ENCODE results near the gene FCHO1.
"Not testable (repeated sequence)": the region's sequence is repeated elsewhere in the genome, so short reads cannot be mapped to it uniquely, and the experiment has no call there.

The FCHO1 gene

DNA sequence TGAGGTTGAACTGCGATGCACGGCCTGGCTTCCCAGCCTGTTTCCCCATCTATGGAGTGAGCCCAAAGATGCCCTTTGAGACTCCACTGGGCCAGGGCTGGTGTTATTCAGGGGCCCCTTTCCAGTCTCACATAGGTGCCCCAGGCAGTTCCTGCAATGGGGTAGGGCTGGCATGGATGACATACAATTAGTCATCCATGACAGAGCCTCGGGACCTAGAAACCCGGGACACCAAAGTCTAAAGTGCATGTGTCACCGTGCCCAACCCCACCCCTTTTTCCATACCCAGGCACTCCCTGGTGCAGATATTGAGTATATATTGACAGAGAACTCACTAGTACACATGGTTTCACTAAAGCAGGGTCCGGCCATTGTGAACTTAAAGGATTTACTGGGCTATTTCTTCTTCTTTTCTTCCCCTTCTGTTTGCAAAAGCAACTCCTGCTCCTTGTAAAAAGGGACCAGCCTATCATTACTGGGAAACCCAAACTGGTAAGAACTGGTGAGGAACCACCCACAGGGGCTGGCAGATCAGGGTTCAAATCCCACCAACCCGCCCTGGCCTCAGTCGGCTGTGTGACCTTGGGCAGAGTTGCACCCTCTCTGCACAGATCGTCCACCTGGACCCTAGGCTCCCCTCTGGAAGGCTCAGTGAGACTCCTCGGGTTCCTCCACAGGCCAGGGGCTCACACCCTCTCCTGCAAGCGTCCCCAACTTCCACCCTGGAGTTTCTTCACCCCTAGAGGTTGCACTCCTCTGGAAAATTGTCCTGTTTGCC is 46.3 kb downstream of the FCHO1 start:
- H3K27ac ChIP-seq, result peak overlapping the region; percentile 73
- DNase-seq (ENCODE audit: low spot score), result peak; percentile 95
- POLR2A ChIA-PET (ENCODE audit: low non-redundant PET), result interaction anchor here (0.5 kb wide), 1 partner anchor 15 kb away, joined by 3 read pairs; no protein-coding TSS in a partner anchor
- TF ChIP-seq, protein P1, sequence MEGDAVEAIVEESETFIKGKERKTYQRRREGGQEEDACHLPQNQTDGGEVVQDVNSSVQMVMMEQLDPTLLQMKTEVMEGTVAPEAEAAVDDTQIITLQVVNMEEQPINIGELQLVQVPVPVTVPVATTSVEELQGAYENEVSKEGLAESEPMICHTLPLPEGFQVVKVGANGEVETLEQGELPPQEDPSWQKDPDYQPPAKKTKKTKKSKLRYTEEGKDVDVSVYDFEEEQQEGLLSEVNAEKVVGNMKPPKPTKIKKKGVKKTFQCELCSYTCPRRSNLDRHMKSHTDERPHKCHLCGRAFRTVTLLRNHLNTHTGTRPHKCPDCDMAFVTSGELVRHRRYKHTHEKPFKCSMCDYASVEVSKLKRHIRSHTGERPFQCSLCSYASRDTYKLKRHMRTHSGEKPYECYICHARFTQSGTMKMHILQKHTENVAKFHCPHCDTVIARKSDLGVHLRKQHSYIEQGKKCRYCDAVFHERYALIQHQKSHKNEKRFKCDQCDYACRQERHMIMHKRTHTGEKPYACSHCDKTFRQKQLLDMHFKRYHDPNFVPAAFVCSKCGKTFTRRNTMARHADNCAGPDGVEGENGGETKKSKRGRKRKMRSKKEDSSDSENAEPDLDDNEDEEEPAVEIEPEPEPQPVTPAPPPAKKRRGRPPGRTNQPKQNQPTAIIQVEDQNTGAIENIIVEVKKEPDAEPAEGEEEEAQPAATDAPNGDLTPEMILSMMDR (conservative IDR thresholded peaks at IDR 0.05; ENCODE audit: low read depth), result no peak
- CTCF ChIA-PET, result no interaction called here

DNA sequence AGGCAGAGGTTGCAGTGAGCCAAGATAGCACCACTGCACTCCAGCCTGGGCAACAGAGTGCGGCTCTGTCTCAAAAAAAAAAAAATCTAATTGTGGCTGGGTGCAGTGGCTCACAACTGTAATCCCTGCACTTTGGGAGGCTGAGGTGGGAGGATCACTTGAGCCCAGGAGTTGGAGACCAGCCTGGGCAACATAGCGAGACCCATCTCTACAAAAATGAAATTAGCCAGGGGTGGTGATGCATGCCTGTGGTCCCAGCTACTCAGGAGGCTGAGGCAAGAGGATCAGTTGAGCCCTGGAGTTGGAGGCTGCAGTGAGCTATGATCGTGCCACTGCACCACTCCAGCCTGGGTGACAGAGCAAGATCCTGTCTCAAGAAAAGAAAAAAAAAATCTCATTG is 47.3 kb downstream of the FCHO1 start:
- peak overlapping the region; percentile 73; the same call in 1 of the 2 replicates for H3K27ac ChIP-seq
- DNase-seq (ENCODE audit: low spot score); POLR2A ChIA-PET (ENCODE audit: low non-redundant PET): not testable (repeated sequence)
- CTCF ChIA-PET, result interaction anchor here (0.7 kb wide), 1 partner anchor 746 kb away, joined by 4 read pairs; no protein-coding TSS in a partner anchor

DNA sequence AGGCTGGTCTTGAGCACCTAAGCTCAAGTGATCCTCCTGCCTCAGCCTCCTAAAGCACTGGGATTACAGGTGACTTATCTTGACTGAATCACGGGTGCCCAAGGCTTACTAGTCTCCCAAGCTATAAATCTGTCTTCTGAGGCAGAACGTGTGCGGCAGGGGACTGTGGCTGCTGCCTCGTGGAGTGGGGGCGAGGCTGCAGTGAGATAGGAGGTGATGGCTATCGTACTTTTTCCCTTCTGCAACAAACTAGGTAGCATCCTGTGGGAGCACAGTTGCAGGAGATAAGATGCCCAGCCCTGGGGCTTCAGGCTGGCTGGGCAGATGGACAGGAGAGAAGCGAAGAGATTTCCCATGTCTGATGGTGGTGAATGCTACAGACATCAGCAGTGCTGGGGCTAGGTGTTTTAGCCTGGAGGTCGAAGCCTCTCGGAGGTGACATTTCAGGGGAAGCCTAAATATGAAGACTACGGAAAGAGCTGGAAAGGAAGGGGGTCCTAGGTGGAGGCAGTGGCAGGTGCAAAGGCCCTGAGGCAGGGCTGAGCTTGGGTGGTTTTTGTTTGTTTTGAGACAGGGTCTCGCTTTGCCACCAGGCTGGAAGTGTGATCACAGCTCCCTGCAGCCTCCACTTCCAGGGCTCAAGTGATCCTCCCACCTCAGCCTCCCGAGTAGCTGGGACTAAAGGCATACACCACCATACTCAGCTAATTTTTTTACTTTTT is 51.0 kb downstream of the FCHO1 start:
- no peak overlapping the region for H3K27ac ChIP-seq
- TF ChIP-seq, protein P1 (conservative IDR thresholded peaks at IDR 0.05; ENCODE audit: low read depth), result no peak
- ChIA-PET CTCF (no interaction called here), POLR2A (ENCODE audit: low non-redundant PET) (no interaction called here)
- no peak for DNase-seq (ENCODE audit: low spot score)

DNA sequence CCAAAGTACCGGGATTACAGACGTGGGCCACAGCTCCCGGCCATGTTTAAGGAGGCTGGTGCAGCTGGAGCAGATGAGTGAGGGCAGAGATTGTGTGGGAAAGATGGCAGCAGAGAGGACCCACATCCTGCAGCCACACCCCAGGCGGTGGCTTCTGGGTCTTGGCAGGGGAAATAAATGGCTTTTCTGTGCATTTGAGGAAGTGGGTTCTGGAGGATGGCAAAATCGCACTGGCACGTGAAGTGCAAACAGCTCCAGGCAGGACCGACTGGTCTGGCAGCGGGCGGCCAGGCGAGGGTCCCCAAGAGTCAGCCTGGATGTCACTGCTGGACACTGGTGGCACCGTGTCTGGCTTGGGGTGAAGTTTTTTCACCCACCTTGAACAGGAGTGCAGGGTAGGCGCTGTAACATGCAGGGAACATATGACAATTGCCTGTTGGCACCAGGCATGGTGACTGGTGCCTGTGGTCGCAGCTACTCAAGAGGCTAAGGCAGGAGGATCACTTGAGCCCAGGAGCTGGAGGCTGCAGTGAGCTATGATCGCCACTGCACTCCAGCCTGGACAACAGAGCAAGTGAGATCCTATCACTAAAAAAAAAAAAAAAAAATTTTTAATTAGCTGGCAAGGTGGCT is 52.1 kb downstream of the FCHO1 start:
- CTCF ChIA-PET, result interaction anchor here (0.6 to 0.7 kb wide), 2 partner anchors 20 kb away, joined by 3 read pairs; no protein-coding TSS in a partner anchor
- H3K27ac ChIP-seq, result no peak overlapping the region
- no peak for DNase-seq (ENCODE audit: low spot score)
- POLR2A ChIA-PET (ENCODE audit: low non-redundant PET), result no interaction called here
- TF ChIP-seq, protein P1 (conservative IDR thresholded peaks at IDR 0.05; ENCODE audit: low read depth), result no peak

DNA sequence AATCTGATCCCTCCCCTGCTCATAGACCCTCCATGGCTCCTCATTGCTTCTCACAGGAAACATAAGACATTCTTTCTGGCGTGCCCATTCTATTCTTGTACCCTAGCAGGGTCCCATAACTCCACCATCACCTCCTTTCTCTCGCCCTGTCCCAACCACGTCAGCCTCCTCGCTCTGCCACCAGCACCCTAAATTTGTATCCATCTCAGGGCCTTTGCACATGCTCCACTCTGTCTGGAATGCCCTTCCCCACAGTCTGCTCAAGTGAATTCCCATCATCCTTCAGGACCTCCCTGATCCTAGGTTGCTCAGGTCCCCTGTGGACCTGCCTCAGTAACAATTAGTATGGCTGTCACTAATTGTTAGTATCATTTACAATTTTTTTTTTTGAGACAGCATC is 54.1 kb downstream of the FCHO1 start:
- H3K27ac ChIP-seq, result no peak overlapping the region
- no peak for DNase-seq (ENCODE audit: low spot score)
- POLR2A ChIA-PET (ENCODE audit: low non-redundant PET), result no interaction called here
- TF ChIP-seq, protein P1 (conservative IDR thresholded peaks at IDR 0.05; ENCODE audit: low read depth), result no peak
- CTCF ChIA-PET, result interaction anchor here (1.6 kb wide), 1 partner anchor 11 kb away, joined by 5 read pairs; the partner anchor contains the start of gene B3GNT3

DNA sequence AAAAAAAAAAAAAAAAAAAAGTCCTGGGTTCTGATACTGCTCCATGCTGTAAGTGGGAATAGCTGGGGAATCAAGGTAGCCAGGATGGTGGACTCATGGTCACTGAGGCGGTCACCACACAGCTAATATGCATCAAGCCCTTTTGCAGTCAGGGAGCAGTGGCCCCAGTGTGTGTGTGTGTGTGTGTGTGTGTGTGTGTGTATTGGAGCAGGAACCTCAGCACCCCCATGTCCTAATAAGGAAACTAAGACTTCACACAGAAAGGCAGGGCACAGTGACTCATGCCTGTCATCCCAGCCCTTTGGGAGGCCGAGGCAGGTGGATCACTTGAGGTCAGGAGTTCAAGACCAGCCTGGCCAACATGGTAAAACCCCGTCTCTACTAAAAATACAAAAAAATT is 55.7 kb downstream of the FCHO1 start:
- H3K27ac ChIP-seq, result no peak overlapping the region
- POLR2A ChIA-PET (ENCODE audit: low non-redundant PET), result no interaction called here
- CTCF ChIA-PET, result interaction anchor here (0.6 kb wide), 1 partner anchor 37 kb away, joined by 3 read pairs; no protein-coding TSS in a partner anchor
- no peak for DNase-seq (ENCODE audit: low spot score)
- TF ChIP-seq, protein P1 (conservative IDR thresholded peaks at IDR 0.05; ENCODE audit: low read depth), result no peak
